SK-N-SH (cell line): ENCODE measurements around the gene FCRL5.

Experiments used
- FOSL2 ChIP-seq: IDR thresholded peaks from 2 replicates; pipeline ENCODE4 v1.4.0; 2012; ENCODE audit warnings: low read depth, mild to moderate bottlenecking, moderate library complexity, borderline replicate concordance
- JUND ChIP-seq: IDR thresholded peaks from 2 replicates; pipeline ENCODE4 v1.4.0; 2012
- NRF1 ChIP-seq: IDR thresholded peaks from 2 replicates; pipeline ENCODE4 v1.6.1; 2012; ENCODE audit warnings: low read depth, mild to moderate bottlenecking, low read length
- POLR2AphosphoS5 ChIP-seq: IDR thresholded peaks from 2 replicates; pipeline ENCODE4 v1.6.1; 2012; ENCODE audit warnings: low read depth, low read length
- RFX5 ChIP-seq: IDR thresholded peaks from 2 replicates; pipeline ENCODE4 v1.6.1; 2012; ENCODE audit warnings: mild to moderate bottlenecking, improper control_type of control experiment, low read length
- SMC3 ChIP-seq: IDR thresholded peaks from 2 replicates; pipeline ENCODE4 v1.6.1; 2012; ENCODE audit warnings: low read depth, low read length, improper control_type of control experiment
- TEAD4 ChIP-seq: IDR thresholded peaks from 2 replicates; pipeline ENCODE4 v1.4.0; 2012; ENCODE audit warnings: mild to moderate bottlenecking, borderline replicate concordance; ENCODE audit not compliant: insufficient read depth
- YY1 ChIP-seq: IDR thresholded peaks from 2 replicates; pipeline ENCODE4 v1.4.0; 2012; ENCODE audit warnings: low read depth, mild to moderate bottlenecking
- TF ChIP-seq, protein P1 (sequence below): IDR thresholded peaks from 2 replicates; pipeline ENCODE4 v1.4.0; 2012; ENCODE audit warnings: low read depth
- TF ChIP-seq, protein P2 (sequence below): fragments of 200-600 bp; sonication (generic); IDR thresholded peaks from 2 replicates; pipeline ENCODE4 v1.6.1; 2017; ENCODE audit warnings: antibody characterized with exemption, mild to moderate bottlenecking, moderate library complexity
- TF ChIP-seq, protein P3 (sequence below): IDR thresholded peaks from 2 replicates; pipeline ENCODE4 v1.4.0; 2012; ENCODE audit warnings: low read depth, borderline replicate concordance

DNA sequence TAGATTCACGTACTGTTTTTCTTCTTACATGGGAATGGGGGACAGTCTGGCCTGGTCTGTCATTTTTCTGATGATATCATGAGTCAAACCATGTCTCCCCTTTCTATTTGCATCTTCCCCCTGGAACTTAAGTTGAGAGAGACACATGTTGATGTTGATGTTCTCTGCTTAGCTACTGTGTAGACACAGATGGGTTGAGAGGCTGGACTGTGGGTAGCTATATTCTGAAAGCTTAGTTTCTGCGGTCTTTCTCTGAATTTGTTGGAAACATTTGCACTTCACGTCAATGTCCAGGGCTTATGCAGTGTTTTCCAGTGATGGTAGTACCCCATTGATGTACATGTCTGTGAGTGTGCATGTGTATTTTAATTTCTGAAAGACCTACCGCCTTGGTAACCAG is 58.2 kb downstream of the FCRL5 start:
- TF ChIP-seq, protein P1, sequence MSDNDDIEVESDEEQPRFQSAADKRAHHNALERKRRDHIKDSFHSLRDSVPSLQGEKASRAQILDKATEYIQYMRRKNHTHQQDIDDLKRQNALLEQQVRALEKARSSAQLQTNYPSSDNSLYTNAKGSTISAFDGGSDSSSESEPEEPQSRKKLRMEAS = no peak
- no peak for TF ChIP-seq SMC3
- TF ChIP-seq, protein P2, sequence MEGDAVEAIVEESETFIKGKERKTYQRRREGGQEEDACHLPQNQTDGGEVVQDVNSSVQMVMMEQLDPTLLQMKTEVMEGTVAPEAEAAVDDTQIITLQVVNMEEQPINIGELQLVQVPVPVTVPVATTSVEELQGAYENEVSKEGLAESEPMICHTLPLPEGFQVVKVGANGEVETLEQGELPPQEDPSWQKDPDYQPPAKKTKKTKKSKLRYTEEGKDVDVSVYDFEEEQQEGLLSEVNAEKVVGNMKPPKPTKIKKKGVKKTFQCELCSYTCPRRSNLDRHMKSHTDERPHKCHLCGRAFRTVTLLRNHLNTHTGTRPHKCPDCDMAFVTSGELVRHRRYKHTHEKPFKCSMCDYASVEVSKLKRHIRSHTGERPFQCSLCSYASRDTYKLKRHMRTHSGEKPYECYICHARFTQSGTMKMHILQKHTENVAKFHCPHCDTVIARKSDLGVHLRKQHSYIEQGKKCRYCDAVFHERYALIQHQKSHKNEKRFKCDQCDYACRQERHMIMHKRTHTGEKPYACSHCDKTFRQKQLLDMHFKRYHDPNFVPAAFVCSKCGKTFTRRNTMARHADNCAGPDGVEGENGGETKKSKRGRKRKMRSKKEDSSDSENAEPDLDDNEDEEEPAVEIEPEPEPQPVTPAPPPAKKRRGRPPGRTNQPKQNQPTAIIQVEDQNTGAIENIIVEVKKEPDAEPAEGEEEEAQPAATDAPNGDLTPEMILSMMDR = no peak
- TF ChIP-seq JUND = no peak
- TF ChIP-seq TEAD4 = no peak
- TF ChIP-seq, protein P3, sequence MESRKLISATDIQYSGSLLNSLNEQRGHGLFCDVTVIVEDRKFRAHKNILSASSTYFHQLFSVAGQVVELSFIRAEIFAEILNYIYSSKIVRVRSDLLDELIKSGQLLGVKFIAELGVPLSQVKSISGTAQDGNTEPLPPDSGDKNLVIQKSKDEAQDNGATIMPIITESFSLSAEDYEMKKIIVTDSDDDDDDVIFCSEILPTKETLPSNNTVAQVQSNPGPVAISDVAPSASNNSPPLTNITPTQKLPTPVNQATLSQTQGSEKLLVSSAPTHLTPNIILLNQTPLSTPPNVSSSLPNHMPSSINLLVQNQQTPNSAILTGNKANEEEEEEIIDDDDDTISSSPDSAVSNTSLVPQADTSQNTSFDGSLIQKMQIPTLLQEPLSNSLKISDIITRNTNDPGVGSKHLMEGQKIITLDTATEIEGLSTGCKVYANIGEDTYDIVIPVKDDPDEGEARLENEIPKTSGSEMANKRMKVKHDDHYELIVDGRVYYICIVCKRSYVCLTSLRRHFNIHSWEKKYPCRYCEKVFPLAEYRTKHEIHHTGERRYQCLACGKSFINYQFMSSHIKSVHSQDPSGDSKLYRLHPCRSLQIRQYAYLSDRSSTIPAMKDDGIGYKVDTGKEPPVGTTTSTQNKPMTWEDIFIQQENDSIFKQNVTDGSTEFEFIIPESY = no peak
- TF ChIP-seq POLR2AphosphoS5 = no peak
- TF ChIP-seq YY1 = no peak
- no peak for TF ChIP-seq RFX5
- TF ChIP-seq FOSL2 = no peak
- no peak for TF ChIP-seq NRF1
